Activated naive CD4-positive, alpha-beta T cell treated with anti-CD3 and anti-CD28 coated beads for 36 hours (primary cell): ENCODE measurements around the gene KLK13. TPM values are rescaled to one million over a fixed set of nuclear protein-coding genes. Genes with fewer than 3 reads are reported as not detected.

Experiments used
- CTCF ChIA-PET: fragments of 350-600 bp; sonication (Branson Sonifier 250); formaldehyde crosslinking; loops from one replicate; lab custom pipeline; 2021; ENCODE audit warnings: antibody characterized with exemption; lab: Charles Lee
- DNase-seq: peaks from one replicate; pipeline ENCODE4 v3.0.0-alpha.2; 2020
- H3K27ac Mint-ChIP-seq: one replicate; pipeline ENCODE4 v1.8.0; 2021; ENCODE audit warnings: mild to moderate bottlenecking, mixed read lengths
- H3K27me3 Mint-ChIP-seq: one replicate; pipeline ENCODE4 v1.8.0; 2021; ENCODE audit warnings: low read depth, mixed read lengths
- H3K36me3 Mint-ChIP-seq: one replicate; pipeline ENCODE4 v1.8.0; 2021; ENCODE audit warnings: low read depth, mixed read lengths
- H3K4me1 Mint-ChIP-seq: one replicate; pipeline ENCODE4 v1.8.0; 2021; ENCODE audit warnings: low read depth, mixed read lengths
- H3K4me3 Mint-ChIP-seq: one replicate; pipeline ENCODE4 v1.8.0; 2021; ENCODE audit warnings: mild to moderate bottlenecking, moderate library complexity, mixed read lengths
- H3K9me3 Mint-ChIP-seq: one replicate; pipeline ENCODE4 v1.8.0; 2021; ENCODE audit warnings: mixed read lengths
- intact Hi-C: fragments of 100-400 bp; cut with micrococcal nuclease; formaldehyde crosslinking; loops from one replicate; pipeline ENCODE4 v1.15.1; 2023
- total RNA-seq, 2 experiments: library from RNA; stranded (reverse); gene quantifications; one replicate each; pipeline ENCODE4 v1.2.3, GENCODE V29; 2021

The KLK13 gene
- total RNA-seq, 2 experiments from 2014 or later = not detected

- CTCF ChIA-PET = interaction anchor here (1.0 kb wide), 1 partner anchor 10 kb away, joined by 3 read pairs; no protein-coding TSS in a partner anchor
- Mint-ChIP-seq H3K9me3 (no peaks in the 10 kb centered on the region), H3K4me3 (no peak overlapping the region), H3K36me3 (peaks cover 2% of the 10 kb centered on the region), H3K4me1 (no peaks in the 10 kb centered on the region), H3K27me3 (no peaks in the 10 kb centered on the region), H3K27ac (no peak overlapping the region)
- intact Hi-C loops = no loop called here
- DNase-seq = no peak
Measured at GRCh38 chr19:51091126-51091525, 26.2 kb upstream of the KLK13 start.

- intact Hi-C loops = no loop called here
- CTCF ChIA-PET = interaction anchor here (1.0 kb wide), 1 partner anchor 11 kb away, joined by 3 read pairs; no protein-coding TSS in a partner anchor
Measured at GRCh38 chr19:51090471-51090870, 25.6 kb upstream of the KLK13 start.

GRCh38 chr19:51089786-51090185, 24.9 kb upstream of the KLK13 start:
- DNase-seq = no peak
- no peak overlapping the region for H3K27ac Mint-ChIP-seq
- peaks cover 2% of the 10 kb centered on the region for H3K36me3 Mint-ChIP-seq
- no peak overlapping the region for H3K4me3 Mint-ChIP-seq
- no peaks in the 10 kb centered on the region for H3K9me3 Mint-ChIP-seq
- no peaks in the 10 kb centered on the region for H3K4me1 Mint-ChIP-seq
- CTCF ChIA-PET = no interaction called here
- H3K27me3 Mint-ChIP-seq = no peaks in the 10 kb centered on the region
- intact Hi-C loops = no loop called here

More at GRCh38 chr19:51090471-51090870, 25.6 kb upstream of the KLK13 start:
- Mint-ChIP-seq H3K4me3 (no peak overlapping the region), H3K27me3 (no peaks in the 10 kb centered on the region), H3K9me3 (no peaks in the 10 kb centered on the region), H3K27ac (no peak overlapping the region), H3K4me1 (no peaks in the 10 kb centered on the region), H3K36me3 (peaks cover 2% of the 10 kb centered on the region)
- no peak for DNase-seq

GRCh38 chr19:51086153-51086850, 21.4 kb upstream of the KLK13 start:
- H3K9me3 Mint-ChIP-seq = no peaks in the 10 kb centered on the region
- DNase-seq = no peak
- H3K4me1 Mint-ChIP-seq = no peaks in the 10 kb centered on the region
- intact Hi-C loops = no loop called here
- no peak overlapping the region for H3K27ac Mint-ChIP-seq
- CTCF ChIA-PET = interaction anchor here (0.6 kb wide), 1 partner anchor 381 kb away, joined by 4 read pairs; no protein-coding TSS in a partner anchor
- no peak overlapping the region for H3K4me3 Mint-ChIP-seq
- H3K36me3 Mint-ChIP-seq = no peaks in the 10 kb centered on the region
- H3K27me3 Mint-ChIP-seq = peaks cover 3% of the 10 kb centered on the region

- Mint-ChIP-seq H3K4me1 (no peaks in the 10 kb centered on the region), H3K9me3 (no peaks in the 10 kb centered on the region), H3K27me3 (peaks cover 3% of the 10 kb centered on the region), H3K36me3 (no peaks in the 10 kb centered on the region), H3K27ac (no peak overlapping the region), H3K4me3 (no peak overlapping the region)
- intact Hi-C loops = no loop called here
- no peak for DNase-seq
- CTCF ChIA-PET = no interaction called here
Measured at GRCh38 chr19:51084505-51084904, 19.6 kb upstream of the KLK13 start.

GRCh38 chr19:51083783-51084182, 18.9 kb upstream of the KLK13 start:
- H3K36me3 Mint-ChIP-seq = no peaks in the 10 kb centered on the region
- no peaks in the 10 kb centered on the region for H3K9me3 Mint-ChIP-seq
- H3K4me1 Mint-ChIP-seq = no peaks in the 10 kb centered on the region
- CTCF ChIA-PET = no interaction called here
- no peak overlapping the region for H3K27ac Mint-ChIP-seq
- no peak overlapping the region for H3K4me3 Mint-ChIP-seq
- intact Hi-C loops = no loop called here
- peaks cover 3% of the 10 kb centered on the region for H3K27me3 Mint-ChIP-seq
- DNase-seq = no peak

GRCh38 chr19:51083181-51083580, 18.3 kb upstream of the KLK13 start:
- Mint-ChIP-seq H3K4me1 (no peaks in the 10 kb centered on the region), H3K4me3 (no peak overlapping the region), H3K27ac (no peak overlapping the region), H3K9me3 (no peaks in the 10 kb centered on the region), H3K27me3 (peaks cover 3% of the 10 kb centered on the region), H3K36me3 (no peaks in the 10 kb centered on the region)
- intact Hi-C loops = no loop called here
- DNase-seq = no peak
- CTCF ChIA-PET = no interaction called here

- no peaks in the 10 kb centered on the region for H3K36me3 Mint-ChIP-seq
- DNase-seq = no peak
- H3K27ac Mint-ChIP-seq = no peak within 1 kb of the TSS
- H3K4me3 Mint-ChIP-seq = no peak within 1 kb of the TSS
- no peaks in the 10 kb centered on the region for H3K9me3 Mint-ChIP-seq
- no peaks in the 10 kb centered on the region for H3K4me1 Mint-ChIP-seq
- intact Hi-C loops = no loop called here
- CTCF ChIA-PET = no interaction called here
- peaks cover 3% of the 10 kb centered on the region for H3K27me3 Mint-ChIP-seq
Measured at GRCh38 chr19:51082611-51083010, 17.7 kb upstream of the KLK13 start, which contains the start of gene KLK14. TSS of gene KLK14 (minus strand) at chr19:51082887. CDS start at chr19:51082614, 273 bp downstream.

GRCh38 chr19:51081476-51081875, 16.6 kb upstream of the KLK13 start:
- peaks cover 3% of the 10 kb centered on the region for H3K27me3 Mint-ChIP-seq
- no peak overlapping the region for H3K4me3 Mint-ChIP-seq
- DNase-seq = no peak
- H3K4me1 Mint-ChIP-seq = no peaks in the 10 kb centered on the region
- no peaks in the 10 kb centered on the region for H3K9me3 Mint-ChIP-seq
- H3K36me3 Mint-ChIP-seq = no peaks in the 10 kb centered on the region
- CTCF ChIA-PET = interaction anchor here (0.6 kb wide), 1 partner anchor 844 kb away, joined by 3 read pairs; no protein-coding TSS in a partner anchor
- intact Hi-C loops = no loop called here
- no peak overlapping the region for H3K27ac Mint-ChIP-seq

- CTCF ChIA-PET = no interaction called here
- peaks cover 3% of the 10 kb centered on the region for H3K27me3 Mint-ChIP-seq
- no peaks in the 10 kb centered on the region for H3K9me3 Mint-ChIP-seq
- intact Hi-C loops = no loop called here
- H3K4me1 Mint-ChIP-seq = no peaks in the 10 kb centered on the region
- no peak overlapping the region for H3K4me3 Mint-ChIP-seq
- no peaks in the 10 kb centered on the region for H3K36me3 Mint-ChIP-seq
- no peak overlapping the region for H3K27ac Mint-ChIP-seq
- no peak for DNase-seq
Measured at GRCh38 chr19:51079481-51080110, 14.7 kb upstream of the KLK13 start.

GRCh38 chr19:51078731-51079130, 13.8 kb upstream of the KLK13 start:
- no peak overlapping the region for H3K27ac Mint-ChIP-seq
- no peaks in the 10 kb centered on the region for H3K9me3 Mint-ChIP-seq
- no peaks in the 10 kb centered on the region for H3K36me3 Mint-ChIP-seq
- no peak overlapping the region for H3K4me3 Mint-ChIP-seq
- intact Hi-C loops = no loop called here
- H3K27me3 Mint-ChIP-seq = peaks cover 6% of the 10 kb centered on the region
- CTCF ChIA-PET = no interaction called here
- DNase-seq = no peak
- no peaks in the 10 kb centered on the region for H3K4me1 Mint-ChIP-seq

GRCh38 chr19:51078104-51078503, 13.2 kb upstream of the KLK13 start:
- Mint-ChIP-seq H3K9me3 (peaks cover 6% of the 10 kb centered on the region), H3K27me3 (peaks cover 7% of the 10 kb centered on the region), H3K27ac (no peak overlapping the region), H3K4me3 (no peak overlapping the region), H3K36me3 (no peaks in the 10 kb centered on the region), H3K4me1 (no peaks in the 10 kb centered on the region)
- CTCF ChIA-PET = no interaction called here
- DNase-seq = no peak
- intact Hi-C loops = no loop called here
